Retina (tissue), 1 donor: ENCODE data around the gene ATRNL1.
A peak's percentile ranks its signal among the peaks of the same experiment; 100 is the strongest.
"Not testable (repeated sequence)": the region's sequence is repeated elsewhere in the genome, so short reads cannot be mapped to it uniquely, and the experiment has no call there.

Experiments used
- DNase-seq: peaks from one replicate; pipeline ENCODE4 v3.0.0-alpha.2; 2016

Gene ATRNL1

DNA sequence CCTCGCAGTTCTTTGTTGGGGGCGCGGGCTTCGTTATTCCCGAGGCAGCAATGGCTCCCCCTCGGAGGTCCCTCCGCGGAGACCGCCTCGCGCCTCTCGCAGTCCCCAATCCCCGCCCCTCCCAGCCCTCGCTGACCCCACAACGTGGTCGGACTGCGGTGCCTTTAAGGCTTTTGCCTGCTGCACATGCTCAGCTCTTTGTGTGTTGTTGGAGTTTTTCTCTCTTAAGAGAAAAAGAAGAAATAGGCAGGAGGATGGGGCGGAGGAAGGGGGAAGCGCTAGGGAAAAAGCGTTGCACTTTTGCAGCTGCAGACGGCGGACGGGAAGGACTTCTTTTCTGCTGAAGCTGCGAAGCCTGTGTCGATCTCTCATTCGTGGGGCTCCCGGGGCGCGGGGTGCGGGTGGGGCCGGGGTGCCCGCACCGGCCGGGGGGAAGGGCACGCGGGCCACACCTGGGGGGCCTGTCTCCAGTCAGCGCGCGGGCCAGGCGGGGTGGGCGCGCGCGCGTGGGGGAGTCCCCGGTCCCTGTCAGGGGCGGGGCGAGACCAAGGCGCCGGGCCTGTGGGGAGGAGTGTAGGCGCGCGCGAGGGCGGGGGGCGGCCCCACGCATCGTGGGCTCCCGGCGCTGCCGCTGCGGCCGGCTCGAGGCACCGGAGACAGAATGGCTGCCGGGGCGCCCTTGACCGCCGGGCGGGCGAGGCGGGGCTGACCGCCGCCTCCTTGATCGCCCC lies 445 bp upstream of the ATRNL1 start:
- peak; percentile 89 for DNase-seq

DNA sequence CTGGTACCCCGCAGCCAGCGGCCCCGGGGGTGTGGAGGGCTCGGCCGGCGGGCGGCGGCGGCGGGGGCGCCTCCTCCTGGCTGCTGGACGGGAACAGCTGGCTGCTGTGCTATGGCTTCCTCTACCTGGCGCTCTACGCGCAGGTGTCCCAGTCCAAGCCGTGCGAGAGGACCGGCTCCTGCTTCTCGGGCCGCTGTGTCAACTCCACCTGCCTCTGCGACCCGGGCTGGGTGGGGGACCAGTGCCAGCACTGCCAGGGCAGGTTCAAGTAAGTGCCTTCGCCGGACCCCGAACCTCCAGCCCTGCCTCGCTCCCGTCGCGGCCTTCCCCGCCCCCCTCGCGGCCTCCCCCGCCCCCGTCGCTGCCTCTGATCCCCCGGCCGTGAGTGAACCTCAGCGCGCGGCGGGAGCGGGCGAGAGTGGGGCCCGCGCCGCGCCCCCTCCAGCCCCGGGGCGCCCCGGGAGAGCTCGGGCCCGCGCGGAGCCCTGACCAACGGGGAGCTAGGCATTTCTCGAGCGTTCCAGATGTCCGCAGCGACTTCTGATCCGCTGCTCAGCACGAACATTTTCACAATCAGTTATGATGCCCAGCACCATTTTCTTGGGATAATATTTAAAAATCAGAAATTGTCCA lies 727 bp downstream of the ATRNL1 start:
- no peak for DNase-seq

DNA sequence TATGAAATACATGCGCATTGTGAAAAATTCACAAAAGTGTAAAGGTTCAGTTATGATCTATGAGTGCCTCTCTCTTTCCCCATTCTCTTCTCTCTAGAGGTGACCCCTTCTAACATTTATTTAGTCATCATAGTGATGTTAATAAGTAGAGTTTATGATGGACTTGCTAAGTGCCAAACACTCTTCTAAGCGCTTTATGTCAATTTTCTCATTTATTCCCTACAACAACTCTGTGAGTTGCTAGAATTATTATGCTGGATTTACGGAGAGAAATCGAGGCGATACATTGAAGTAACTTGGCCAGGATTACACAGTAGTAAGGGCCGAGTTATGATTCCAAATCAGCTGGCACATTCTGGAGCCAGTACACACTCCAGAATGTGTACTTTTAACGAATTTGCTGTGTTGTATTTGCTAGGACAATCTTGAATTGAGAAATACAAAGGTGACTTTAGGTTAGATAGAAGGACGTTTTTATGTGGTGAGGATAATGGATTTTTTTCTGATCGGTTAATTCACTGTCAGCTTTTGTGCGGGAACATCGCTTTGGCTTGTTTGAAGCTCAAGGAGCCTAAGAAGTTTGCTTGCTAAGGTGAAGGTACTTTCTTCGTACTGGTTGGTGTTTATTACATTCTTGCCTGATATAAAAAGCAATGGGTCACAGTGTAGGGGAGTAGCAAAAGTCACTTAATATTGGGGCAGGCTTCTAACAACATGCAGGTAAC lies 1.4 kb downstream of the ATRNL1 start:
- DNase-seq = peak; percentile 39

DNA sequence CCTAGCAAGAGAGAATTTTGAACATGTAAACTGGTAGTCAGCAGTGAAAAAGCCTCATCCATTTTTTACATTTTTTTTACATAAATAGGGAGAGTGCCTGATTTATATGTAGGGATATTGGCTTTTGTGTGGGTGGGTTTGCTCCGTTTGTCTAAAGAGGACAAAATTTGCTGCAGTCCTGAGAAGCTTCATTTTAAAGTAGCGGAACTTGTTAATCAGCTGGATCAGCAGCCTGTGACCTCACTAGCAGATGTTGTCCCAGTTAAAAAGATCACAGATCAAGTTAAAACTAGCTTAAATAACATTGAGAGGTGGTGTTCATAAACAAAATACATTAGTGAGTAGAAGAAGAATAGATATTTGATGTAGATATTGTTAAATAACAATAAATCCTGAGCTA lies 2.6 kb downstream of the ATRNL1 start:
- peak; percentile 10 for DNase-seq

DNA sequence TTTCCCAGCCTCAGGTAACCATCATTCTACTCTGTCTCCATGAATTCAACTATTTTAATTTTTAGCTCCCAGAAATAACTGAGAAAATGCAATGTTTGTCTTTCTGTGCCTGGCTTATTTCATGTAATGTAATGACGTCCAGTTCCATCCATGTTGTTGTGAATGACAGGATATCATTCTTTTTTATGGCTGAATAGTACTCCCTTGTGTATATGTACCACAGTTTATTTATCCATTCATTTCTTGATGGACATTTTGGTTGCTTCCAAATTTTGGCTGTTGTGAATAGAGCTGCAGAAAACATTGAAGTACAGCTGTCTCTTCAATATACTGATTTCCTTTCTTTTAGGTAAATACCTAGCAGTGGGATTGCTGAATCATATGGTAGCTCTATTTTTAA lies 10.5 kb downstream of the ATRNL1 start:
- no peak for DNase-seq

DNA sequence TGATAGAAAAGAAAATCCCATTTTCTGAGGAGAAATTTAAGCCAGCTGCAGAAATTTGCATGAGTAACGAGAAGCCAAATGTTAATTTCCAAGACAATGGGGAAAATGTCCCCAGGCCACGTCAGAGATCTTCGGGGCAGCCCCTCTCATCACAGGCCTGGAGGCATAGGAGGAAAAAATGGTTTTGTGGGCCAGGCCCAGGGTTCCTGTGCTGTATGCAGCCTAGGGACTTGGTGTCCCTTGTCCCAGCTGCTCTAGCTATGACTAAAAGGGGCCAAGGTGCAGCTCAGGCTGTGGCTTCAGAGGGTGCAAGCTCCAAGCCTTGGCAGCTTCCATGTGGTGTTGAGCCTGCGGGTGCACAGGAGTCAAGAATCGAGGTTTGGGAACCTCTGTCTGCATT lies 12.2 kb downstream of the ATRNL1 start:
- DNase-seq = not testable (repeated sequence)

DNA sequence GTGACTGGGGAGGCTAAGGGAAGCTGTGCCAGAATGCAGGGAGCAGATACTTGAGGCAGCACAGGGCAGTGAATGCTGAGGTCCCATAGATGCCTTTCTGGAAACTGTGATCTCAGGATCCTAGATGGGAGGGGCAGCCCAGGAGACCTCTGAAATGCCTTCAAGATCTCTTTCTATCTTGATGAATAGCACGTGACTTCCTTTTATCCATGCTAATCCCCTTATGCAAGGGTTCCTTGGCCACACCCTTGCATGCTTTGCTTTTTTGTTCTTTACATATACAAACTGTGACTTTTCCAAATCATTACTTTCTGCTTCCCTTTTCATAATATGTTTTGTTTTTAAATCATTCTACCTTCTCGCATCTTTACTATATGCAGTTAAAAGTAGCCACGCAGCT lies 14.7 kb downstream of the ATRNL1 start:
- no peak for DNase-seq

DNA sequence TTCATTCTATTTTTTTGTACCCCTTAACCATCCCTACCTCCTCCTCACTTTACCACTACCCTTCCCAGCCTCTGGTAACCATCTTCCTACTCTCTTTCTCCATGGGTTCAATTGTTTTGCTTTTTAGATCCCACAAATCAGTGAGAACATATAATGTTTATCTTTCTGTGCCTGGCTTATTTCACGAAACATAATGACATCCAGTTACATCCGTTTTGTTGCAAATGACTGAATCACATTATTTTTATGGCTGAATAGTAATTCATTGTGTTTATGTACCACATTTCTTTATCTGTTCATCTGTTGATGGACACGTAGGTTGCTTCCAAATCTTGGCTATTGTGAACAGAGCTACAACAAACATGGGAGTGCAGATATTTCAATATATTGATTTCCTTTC lies 24.1 kb downstream of the ATRNL1 start:
- DNase-seq = no peak

DNA sequence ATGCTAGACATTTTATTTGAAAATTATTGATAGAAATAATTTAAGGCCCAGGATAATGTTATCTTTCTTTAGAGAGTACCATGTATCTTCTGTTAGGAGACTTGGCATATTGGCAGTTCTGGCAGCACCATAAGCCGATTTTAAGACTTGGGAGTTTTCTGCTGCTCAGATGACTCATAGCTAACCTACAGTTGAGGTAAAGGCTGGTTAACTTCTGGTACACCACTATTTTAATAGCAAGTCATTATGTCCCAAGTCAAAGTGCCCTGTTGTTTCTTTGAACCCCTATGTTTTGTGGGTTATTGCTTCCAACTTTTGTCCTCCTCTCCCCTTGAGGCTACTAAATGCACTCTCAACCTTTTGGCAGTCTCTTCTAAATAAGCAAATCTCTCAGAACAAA lies 25.2 kb downstream of the ATRNL1 start:
- no peak for DNase-seq

DNA sequence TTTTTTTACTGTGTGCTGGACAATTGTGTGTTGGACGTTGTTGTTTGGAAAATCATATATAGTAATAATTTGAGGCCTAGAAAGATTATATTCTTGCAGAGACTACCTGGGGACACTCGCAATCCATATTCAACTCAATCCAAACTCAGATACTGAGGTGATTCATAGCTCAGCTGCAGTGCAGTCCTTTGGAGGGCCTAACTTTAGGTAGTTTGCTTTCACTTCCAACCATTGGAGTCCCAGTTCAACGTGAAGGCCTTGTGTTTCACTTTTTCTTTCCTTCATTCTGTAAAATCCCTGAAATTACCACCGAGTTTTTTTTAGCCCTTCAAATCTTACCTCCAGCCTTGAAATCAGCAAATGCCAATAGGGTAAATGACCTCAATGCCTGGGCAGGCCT lies 32.3 kb downstream of the ATRNL1 start:
- DNase-seq = no peak

DNA sequence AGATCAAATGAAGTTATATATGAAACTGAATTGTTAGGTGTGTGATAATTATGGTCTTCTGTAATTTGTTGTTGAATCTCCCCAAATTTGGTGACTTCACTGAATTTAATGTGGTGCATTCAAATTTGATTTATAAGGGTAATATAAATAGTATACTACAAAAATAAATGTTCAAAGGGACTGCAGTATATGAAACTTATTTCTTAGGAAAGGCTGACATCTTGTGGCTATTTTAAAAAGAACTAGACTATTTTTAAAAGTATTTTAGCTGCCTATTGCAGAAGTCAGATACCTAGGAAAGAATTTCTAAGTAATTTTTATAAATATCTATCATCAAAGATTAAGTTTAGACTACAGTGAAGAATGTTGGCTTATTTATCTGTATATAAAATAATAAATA lies 36.6 kb downstream of the ATRNL1 start:
- no peak for DNase-seq

DNA sequence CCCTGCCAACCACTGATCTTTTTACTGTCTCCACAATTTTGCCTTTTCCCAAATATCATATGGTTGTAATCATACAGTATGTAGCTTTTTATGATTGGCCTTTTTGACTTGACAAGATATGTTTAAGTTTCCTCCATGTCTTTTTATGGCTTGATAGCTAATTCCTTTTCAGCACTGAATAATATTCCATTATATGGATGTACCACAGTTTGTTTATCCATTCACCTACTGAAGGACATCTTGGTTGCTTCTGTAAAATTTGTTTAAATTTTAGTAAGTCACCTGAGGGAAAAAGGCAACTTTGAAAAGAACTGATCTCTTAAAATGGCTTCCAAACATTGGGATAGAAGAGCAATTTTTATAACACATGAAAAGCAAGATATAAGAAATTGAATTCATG lies 43.5 kb downstream of the ATRNL1 start:
- no peak for DNase-seq

DNA sequence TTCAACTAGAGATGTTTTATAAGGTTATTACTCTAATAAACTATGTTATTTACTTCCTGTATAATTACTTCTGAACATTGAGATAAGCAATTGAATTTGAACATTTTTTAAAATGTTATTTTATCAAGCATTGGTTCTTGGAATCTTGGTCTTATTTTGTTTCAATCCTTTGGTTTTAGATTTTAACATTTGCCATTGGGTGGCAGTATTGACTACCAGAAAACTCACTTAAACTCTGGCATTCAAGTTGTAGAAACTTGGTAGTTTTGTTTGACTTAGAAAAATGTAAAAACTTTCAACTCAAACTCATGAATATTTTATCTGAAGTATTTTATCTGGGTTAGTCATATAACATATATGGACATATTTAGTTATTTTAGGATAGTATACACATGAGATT lies 48.1 kb downstream of the ATRNL1 start:
- DNase-seq = no peak

DNA sequence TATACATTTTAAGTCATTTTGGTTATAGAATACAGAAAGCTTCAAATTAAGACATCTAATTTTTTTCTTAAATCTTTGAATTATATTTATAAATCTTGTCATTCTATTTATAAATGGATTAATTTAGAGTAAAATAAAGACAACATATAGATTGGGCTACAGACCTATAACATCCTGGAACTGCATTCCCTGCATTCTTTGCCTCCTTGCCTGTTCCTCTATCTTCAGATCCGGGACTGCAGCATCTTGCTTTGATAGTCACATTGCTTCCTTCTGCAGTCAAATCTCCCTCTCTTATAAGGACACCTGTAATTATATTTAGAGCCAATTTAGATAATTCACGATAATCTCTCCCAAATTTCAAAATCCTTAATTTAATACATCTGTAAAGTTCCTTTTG lies 64.2 kb downstream of the ATRNL1 start:
- no peak for DNase-seq

DNA sequence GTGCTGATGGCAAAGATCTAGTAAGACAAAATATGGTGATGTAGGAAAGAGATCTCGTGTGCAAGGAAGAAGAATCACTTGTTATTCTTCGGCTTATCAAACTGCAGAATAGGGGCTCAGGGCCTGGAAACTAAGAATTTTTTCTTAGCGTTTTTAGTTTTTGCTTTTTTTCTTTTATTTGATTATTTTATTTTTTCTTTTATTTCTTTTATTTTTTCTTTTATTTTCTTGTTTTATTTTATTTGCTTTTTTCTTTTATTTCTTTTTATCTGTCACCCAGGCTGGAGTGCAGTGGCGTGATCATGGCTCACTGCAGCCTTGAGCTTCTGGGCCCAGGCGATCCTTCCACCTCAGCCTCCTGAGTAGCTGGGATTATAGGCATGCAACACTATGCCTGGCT lies 70.0 kb downstream of the ATRNL1 start:
- no peak for DNase-seq

DNA sequence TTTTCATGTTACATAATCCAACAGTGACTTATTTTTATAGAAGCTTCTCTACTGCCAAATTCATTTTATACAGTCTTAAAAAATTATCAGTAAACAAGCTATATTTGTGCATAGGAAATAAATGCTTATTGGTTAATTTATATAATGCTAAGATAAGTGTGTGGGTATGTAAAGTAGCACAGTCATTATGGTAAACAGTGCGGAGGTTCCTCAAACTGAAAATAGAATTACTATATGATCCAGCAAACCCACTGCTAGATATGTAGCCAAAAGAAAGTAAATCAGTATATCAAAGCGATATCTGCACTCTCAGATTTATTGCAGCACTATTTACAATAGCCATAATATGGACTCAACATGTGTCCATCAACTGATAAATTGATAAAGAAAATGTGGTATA lies 71.1 kb downstream of the ATRNL1 start:
- DNase-seq = no peak

DNA sequence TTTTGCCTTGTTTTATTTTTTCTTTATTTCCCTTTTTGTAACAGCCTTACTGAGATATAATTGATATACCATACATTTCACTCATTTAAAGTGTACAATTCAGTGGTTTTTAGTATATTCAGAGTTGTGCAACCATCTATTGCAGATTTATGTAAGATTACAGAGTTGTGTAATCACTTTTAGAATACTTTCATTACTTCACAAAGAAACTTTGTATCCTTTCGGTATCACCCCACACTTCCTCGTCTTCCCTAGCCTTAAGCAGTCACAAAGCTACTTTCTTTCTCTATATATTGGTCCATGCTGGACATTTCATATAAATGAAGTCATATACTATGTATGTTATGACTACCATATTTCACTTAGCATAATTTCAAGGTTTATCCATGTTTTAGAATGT lies 74.6 kb downstream of the ATRNL1 start:
- no peak for DNase-seq

DNA sequence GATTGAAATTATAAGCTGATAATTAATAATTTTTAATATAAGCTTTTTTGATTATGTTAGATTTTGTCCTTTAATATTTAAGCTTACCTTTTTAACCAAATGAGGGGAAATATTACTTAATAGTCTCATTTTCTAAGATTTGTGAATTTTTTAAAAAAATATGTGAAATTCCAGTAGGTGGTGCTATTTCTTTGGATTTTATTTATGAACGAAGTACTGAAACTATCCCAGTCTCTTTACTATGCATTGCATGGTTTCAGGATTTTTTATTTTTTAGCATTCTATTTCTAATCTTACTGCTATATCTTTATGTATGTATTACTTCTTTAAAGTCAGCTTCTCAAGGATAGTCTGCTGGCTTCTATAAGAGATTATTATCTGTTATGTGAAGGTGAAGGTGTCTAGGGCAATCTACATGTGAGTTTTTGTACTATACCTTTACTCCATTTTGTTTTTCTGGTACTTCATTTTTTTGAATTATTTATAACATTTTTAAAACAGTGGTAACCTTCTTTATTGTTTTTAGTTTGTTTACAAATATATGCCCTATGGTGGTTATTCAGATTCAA lies 78.3 kb downstream of the ATRNL1 start:
- no peak for DNase-seq

DNA sequence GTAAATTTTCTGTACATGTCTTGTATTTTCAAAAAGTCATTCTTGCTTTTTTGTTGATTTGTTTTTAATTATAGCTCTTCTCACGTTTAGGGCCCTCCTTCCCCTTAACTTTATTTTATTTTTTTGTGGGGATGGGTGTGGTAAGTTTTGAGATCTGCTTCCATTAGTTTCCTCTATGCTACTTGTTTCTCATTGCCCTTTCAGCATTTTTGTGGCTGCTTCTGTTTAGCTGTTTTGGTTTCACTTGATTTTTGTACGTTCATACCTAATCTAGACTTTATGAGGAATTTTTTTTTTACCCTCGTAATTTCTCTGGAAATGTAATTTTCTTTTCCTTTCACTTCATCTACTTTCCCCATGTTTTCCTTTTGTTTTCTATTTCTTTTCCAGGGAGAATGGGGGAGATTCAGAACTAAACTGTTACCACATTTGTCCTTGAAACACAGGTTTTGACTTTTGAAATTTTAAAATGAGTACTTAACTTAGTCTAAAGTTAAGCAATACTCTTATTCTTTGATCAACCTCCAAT lies 80.8 kb downstream of the ATRNL1 start:
- no peak for DNase-seq

DNA sequence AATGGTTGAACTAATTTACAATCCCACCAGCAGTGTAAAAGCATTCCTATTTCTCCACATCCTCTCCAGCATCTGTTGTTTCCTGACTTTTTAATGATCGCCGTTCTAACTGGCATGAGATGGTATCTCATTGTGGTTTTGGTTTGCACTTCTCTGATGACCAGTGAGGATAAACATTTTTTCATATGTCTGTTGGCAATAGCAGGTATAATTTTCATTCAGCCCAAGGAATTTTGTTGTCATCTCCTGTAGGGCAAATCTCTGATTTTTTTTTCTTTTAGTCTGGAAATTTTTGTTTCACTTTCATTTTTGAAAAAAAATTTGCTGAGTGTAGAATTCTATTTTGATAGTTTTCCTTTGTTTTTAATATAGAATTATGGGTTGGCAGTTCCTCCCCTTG lies 114.1 kb downstream of the ATRNL1 start:
- DNase-seq = not testable (repeated sequence)

DNA sequence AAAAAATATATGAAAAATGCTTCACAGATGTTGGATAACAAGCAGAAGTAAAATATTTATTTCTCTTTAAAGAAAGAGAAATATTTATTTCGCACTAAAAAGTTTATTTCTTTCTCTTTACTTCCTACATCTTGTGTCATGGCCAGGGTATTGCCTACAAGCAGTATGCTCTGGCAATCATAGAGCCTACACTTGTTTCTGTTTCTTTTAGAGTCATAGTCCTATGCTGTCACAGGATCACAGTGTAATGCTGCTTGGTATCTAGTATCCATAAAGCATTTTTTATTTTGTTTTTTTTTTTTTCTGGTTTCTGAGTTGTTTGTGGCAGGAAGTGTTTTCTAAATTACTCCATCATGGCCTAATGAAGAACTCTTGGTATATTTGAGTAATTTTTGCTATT lies 116.0 kb downstream of the ATRNL1 start:
- no peak for DNase-seq

DNA sequence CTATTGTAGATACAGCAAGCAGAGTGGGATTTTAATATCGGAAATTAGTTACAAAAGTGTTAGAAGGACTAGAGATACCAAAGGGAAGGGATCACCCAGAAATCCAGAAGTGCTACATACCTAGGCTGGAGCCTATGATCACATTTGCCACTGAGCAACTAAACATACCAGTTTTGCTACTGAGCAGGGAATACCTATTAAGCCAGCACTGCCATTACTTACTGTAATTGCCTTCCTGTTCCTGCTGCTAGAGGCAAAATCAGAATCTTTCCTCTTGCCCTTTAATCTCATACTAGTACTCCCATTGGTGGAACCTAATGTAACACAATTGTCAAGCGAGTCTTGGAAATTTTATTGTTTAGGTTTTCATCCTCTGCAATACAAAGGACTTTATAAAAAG lies 121.7 kb downstream of the ATRNL1 start:
- DNase-seq = no peak

DNA sequence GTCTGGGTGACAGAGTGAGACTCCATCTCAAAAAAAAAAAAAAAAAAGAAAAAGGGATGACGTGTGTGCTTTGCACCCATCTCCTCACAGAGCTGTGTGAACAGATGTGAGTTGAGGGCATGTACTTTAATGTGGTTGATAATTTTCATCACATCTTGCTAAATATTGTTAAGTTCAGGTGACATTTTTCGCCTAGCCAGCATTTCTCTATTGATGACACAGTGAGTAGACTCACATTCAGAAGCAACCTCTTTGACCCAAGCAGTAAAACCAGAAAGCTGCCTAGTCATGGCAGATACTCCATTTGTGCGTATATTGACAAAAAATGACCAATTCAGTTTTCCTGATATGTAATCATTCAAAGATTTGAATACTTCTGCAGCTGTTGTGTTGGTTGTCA lies 126.0 kb downstream of the ATRNL1 start:
- DNase-seq = no peak

DNA sequence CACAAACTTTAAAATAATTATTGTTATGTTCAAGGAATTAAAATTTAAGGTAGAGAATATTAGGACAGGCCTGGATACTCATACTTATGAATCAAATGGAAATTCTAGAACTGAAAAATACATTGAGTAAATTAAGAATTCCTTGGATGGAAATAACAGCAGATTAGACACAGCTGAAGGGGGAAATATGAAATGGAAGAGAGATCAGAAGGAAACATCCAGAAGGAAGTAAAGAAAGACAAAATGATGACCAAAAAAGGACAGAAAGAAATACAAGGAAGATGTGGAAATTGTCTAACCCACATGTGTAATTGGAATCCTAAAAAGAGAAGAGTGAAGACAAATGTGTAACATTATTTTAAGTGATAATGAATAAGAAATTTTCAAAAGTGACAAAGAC lies 128.9 kb downstream of the ATRNL1 start:
- no peak for DNase-seq
